ENCODE measurements around the gene RASSF7. TPM values are rescaled to one million over a fixed set of nuclear protein-coding genes. Genes with fewer than 3 reads are reported as not detected.

The RASSF7 gene
- total RNA-seq, 2 experiments from 2014 or later, result 16.8 to 17.3 TPM

GRCh38 chr11:608791-609251 lies 48.1 kb downstream of the RASSF7 start:
- Mint-ChIP-seq H3K27ac (no peak overlapping the region), H3K4me3 (no peak overlapping the region), H3K36me3 (ENCODE audit: low read depth) (peaks cover 19% of the 10 kb centered on the region), H3K4me1 (ENCODE audit: low read depth) (peaks cover 2% of the 10 kb centered on the region), H3K27me3 (no peaks in the 10 kb centered on the region), H3K9me3 (no peaks in the 10 kb centered on the region)
- ATAC-seq (no peak), DNase-seq (no peak)
- TF ChIP-seq, protein P1, sequence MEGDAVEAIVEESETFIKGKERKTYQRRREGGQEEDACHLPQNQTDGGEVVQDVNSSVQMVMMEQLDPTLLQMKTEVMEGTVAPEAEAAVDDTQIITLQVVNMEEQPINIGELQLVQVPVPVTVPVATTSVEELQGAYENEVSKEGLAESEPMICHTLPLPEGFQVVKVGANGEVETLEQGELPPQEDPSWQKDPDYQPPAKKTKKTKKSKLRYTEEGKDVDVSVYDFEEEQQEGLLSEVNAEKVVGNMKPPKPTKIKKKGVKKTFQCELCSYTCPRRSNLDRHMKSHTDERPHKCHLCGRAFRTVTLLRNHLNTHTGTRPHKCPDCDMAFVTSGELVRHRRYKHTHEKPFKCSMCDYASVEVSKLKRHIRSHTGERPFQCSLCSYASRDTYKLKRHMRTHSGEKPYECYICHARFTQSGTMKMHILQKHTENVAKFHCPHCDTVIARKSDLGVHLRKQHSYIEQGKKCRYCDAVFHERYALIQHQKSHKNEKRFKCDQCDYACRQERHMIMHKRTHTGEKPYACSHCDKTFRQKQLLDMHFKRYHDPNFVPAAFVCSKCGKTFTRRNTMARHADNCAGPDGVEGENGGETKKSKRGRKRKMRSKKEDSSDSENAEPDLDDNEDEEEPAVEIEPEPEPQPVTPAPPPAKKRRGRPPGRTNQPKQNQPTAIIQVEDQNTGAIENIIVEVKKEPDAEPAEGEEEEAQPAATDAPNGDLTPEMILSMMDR (IDR thresholded peaks at IDR 0.05), result no peak
- CTCF ChIA-PET, result no interaction called here
- intact Hi-C loops (cut with micrococcal nuclease), result no loop called here
- POLR2A ChIA-PET, result no interaction called here

GRCh38 chr11:609341-609811 lies 48.6 kb downstream of the RASSF7 start:
- peaks cover 6% of the 10 kb centered on the region for H3K4me1 Mint-ChIP-seq (ENCODE audit: low read depth)
- intact Hi-C loops (cut with micrococcal nuclease), result no loop called here
- H3K36me3 Mint-ChIP-seq (ENCODE audit: low read depth), result peaks cover 16% of the 10 kb centered on the region
- no peaks in the 10 kb centered on the region for H3K27me3 Mint-ChIP-seq
- DNase-seq, result no peak
- ChIA-PET CTCF (no interaction called here), POLR2A (no interaction called here)
- no peak overlapping the region for H3K4me3 Mint-ChIP-seq
- H3K27ac Mint-ChIP-seq, result no peak overlapping the region
- ATAC-seq, result no peak
- TF ChIP-seq, protein P1 (IDR thresholded peaks at IDR 0.05), result no peak
- H3K9me3 Mint-ChIP-seq, result no peaks in the 10 kb centered on the region

DNA sequence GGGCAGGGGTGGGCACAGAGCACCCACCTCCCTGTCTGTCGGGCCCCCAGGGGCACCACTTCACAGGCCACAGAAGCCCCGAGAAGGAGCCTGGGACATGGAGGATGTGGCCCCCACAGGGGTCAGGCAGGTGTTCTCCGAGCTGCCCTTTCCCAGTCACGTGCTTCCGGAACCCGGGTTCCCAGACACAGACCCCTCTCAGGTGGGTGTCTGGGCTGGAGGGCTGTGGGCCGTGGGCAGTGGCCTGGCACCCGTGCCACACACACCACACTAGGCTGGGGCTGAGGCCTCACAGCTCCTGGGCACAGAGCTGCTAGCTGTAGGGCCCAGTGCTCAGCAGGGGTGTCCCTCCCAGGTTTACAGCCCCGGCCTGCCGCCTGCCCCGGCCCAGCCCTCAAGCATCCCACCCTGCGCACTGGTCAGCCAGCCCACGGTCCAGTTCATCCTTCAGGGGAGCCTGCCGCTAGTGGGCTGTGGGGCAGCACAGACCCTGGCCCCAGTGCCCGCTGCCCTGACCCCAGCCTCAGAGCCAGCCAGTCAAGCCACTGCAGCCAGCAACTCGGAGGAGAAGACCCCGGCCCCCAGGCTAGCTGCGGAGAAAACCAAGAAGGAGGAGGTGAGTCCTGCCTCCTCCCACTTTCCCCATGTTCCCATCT lies 49.5 kb downstream of the RASSF7 start:
- Mint-ChIP-seq H3K9me3 (no peaks in the 10 kb centered on the region), H3K4me3 (no peak overlapping the region), H3K27me3 (no peaks in the 10 kb centered on the region), H3K4me1 (ENCODE audit: low read depth) (peaks cover 9% of the 10 kb centered on the region), H3K27ac (no peak overlapping the region), H3K36me3 (ENCODE audit: low read depth) (peaks cover 13% of the 10 kb centered on the region)
- ChIA-PET POLR2A (interaction anchor here (0.6 kb wide), 2 partner anchors 45 to 59 kb away, joined by 3 to 4 read pairs; no protein-coding TSS in a partner anchor), CTCF (interaction anchor here (1.2 kb wide), 1 partner anchor 55 kb away, joined by 4 read pairs; no protein-coding TSS in a partner anchor)
- DNase-seq, result no peak
- no peak for ATAC-seq
- TF ChIP-seq, protein P1 (IDR thresholded peaks at IDR 0.05), result no peak
- intact Hi-C loops (cut with micrococcal nuclease), result no loop called here

GRCh38 chr11:611001-611996 lies 50.5 kb downstream of the RASSF7 start:
- ChIA-PET POLR2A (interaction anchor here (0.6 to 1.9 kb wide), 5 partner anchors 19 to 363 kb away, joined by 3 to 10 read pairs (median 3); no protein-coding TSS in a partner anchor), CTCF (interaction anchor here (1.2 kb wide), 1 partner anchor 56 kb away, joined by 4 read pairs; no protein-coding TSS in a partner anchor)
- Mint-ChIP-seq H3K36me3 (ENCODE audit: low read depth) (peaks cover 13% of the 10 kb centered on the region), H3K27ac (no peak overlapping the region), H3K4me3 (no peak overlapping the region), H3K27me3 (no peaks in the 10 kb centered on the region), H3K9me3 (no peaks in the 10 kb centered on the region), H3K4me1 (ENCODE audit: low read depth) (peaks cover 11% of the 10 kb centered on the region)
- no peak for DNase-seq
- TF ChIP-seq, protein P1 (IDR thresholded peaks at IDR 0.05), result no peak
- no peak for ATAC-seq
- intact Hi-C loops (cut with micrococcal nuclease), result no loop called here
